IPS-18c (cell line): ENCODE data around the gene AP1G2.
"Not testable (repeated sequence)": the region's sequence is repeated elsewhere in the genome, so short reads cannot be mapped to it uniquely, and the experiment has no call there.

Experiments used
- H3K4me3 ChIP-seq: 2 replicates; pipeline ENCODE4 v1.7.0; 2013; ENCODE audit warnings: low read depth, mild to moderate bottlenecking, low read length, moderate library complexity; ENCODE audit not compliant: insufficient read depth
- H3K9me3 ChIP-seq: one replicate; pipeline ENCODE4 v1.6.1; 2013; ENCODE audit warnings: mild to moderate bottlenecking, low read length, moderate library complexity; ENCODE audit not compliant: control insufficient read depth, insufficient read depth

Gene AP1G2

DNA sequence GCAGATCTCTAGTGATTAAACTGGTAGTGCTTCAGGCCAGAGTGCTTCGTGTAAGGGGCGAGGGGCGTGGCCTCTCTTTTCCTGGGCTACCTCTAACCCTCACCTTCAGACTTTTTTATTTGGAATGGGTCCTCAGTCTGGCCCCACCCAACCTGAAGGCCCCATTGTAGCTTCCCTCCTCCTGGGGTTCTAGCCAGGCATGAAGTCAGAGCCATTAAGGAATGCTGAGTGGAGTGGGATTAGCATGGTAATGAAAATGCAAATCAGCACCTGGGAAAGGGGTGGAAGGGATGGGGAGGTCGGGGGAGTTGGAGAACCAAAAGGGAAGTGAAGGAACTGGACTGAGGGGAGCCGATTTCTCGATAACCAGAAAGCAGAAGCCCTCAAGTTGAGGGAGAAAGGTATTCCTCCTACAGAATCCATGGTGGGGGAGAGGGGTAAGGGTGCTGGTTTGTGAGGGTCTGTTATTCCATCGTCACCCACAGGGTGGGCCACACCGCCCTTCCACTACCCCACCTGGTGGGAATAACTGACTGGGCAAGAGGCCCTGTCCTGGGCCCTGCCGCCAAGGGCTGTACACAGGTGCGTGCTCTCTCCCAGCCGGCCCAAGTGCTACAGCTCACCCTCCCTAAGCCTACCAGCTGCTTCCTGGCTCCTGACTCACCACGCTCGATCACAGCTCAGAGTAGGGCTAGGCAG lies 30.1 kb downstream of the AP1G2 start:
- Histone ChIP-seq H3K9me3 (no peaks in the 10 kb centered on the region), H3K4me3 (peak overlapping the region; percentile 70)

DNA sequence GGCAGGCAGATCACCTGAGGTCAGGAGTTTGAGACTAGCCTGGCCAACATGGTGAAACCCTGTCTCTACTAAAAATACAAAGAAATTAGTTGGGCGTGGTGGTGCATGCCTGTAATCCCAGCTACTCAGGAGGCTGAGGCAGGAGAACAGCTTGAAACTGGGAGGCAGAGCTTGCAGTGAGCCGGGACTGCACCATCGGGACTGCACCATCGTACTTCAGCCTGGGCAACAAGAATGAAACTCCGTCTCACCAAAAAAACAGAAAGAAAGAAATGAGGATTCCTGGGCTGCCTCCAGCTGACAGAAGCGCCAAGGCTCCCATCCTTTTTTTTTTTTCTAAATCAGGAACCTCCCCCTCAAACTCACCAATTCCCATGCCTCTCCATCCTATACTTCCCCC lies 30.7 kb downstream of the AP1G2 start:
- H3K9me3 ChIP-seq: not testable (repeated sequence)
- H3K4me3 ChIP-seq: peak overlapping the region; percentile 25; the same call in 1 of the 2 replicates

DNA sequence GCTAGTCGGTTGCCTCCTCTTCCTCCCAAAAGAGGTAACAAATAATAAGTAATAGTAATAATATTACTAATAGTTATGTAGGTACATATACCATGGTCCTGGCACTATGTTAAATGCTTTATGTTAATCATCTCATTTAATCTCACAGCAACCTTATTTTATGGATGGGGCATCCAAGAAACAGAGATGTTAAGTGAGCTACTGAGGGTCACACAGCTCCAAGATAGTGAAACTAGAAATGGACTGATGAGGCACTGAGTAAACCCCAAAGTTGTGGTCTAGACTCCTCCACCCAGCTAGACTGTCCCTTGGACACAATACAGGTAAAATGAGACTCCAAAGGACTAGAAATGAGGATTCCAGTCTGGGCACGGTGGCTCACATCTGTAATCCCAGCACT lies 31.1 kb downstream of the AP1G2 start:
- Histone ChIP-seq H3K9me3 (no peaks in the 10 kb centered on the region), H3K4me3 (no peak overlapping the region)

DNA sequence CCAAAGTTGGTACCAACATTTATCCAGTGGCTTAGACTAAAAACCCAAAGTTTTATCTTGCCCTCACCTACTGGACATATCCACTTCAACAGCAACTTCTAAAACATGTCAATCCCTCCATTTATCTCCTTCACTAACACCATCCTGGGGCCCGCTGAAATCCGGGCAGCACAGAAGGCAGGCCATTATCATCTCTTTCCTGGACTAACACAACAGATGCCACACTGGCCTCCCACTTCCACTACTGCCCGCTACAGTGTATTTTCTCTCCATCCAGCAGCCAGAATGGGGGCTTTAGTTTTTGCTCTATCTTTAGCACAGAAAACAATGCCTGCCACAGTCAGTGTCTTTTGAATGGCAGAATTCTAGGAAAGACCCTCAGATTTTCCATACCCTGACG lies 31.6 kb downstream of the AP1G2 start:
- H3K9me3 ChIP-seq: no peaks in the 10 kb centered on the region

DNA sequence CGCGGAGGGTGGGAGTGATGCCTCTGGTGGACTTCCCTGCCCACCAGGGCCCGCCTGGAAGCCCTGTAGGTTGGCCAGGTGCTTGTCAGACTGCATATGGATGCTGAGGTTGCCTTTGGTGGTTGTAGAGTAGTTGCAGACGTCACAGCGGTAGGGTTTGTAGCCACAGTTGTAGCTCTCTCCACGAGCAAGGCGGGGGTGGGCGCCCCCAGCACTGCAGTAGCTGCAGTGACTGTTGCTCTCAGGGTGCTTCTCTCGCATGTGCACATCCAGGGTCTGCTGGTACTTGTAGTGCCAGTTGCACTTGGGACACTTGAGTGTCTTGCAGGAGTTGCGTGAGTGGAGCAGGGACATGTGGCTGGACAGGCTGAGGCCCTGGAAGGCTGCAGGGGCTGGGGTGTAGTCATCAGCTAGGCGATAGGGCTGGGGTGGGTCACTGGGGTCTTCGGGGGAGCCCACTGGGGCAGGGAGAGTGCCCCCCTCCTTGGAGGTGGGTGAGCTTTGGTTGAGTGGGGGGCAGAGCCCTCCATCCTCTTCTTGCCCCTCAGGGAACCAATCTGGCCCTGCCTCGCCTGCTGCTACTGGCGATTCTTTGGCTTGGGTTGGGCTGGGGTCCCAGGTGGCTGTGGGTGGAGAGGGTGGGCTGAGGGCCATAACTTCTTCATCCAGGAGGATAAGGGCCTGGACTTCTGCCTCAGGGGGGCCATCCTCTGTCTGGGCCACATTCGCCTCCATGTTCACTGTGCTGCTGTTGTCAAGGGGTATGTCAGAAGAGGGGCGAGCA lies 33.7 kb downstream of the AP1G2 start:
- Histone ChIP-seq H3K4me3 (no peak overlapping the region), H3K9me3 (no peaks in the 10 kb centered on the region)

More for the DNA sequence above, 31.6 kb downstream of the AP1G2 start:
- no peak overlapping the region; the same call in 1 of the 2 replicates for H3K4me3 ChIP-seq

DNA sequence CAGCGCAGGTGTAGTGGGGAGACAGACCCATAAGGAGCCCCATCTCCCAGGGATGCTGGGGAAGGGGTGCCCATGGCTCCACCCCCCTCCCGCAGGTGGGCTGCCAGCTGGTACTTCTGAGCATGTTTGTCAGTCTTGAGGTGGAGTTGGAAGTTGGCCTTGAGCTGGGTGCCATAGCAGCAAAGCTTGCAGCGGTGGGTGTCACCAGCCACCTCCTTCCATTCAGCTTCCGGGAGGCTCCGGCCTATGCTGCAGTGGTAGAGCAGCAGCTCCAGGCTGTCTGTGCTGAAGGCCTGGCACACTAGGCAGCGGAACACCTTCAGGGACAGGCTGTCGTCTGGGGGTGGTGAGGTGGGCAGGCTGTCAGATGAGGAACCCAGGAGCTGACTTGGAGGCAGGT lies 34.9 kb downstream of the AP1G2 start:
- H3K4me3 ChIP-seq: no peak overlapping the region

DNA sequence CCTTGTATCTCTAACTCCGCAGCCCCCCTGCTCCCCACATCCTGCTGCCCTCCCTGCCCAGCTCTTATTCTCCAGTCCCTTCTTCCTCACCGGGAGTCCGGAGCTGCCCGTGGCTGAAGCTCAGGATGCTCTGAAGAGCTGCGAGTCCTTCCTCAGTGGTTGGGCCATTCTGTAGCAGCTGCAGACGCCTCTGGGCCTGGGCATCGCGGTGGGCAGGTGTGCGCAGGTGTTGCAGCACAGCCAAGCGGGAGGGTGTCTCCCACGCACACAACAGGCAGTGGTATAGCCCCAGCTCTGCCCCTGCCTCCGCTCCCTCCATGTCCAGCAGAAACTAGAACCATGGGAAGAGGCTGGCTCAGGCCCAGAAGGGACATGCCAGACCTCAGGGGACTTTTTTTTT lies 36.2 kb downstream of the AP1G2 start:
- Histone ChIP-seq H3K4me3 (no peak overlapping the region), H3K9me3 (no peaks in the 10 kb centered on the region)

More for the DNA sequence above, 34.9 kb downstream of the AP1G2 start:
- no peaks in the 10 kb centered on the region for H3K9me3 ChIP-seq

DNA sequence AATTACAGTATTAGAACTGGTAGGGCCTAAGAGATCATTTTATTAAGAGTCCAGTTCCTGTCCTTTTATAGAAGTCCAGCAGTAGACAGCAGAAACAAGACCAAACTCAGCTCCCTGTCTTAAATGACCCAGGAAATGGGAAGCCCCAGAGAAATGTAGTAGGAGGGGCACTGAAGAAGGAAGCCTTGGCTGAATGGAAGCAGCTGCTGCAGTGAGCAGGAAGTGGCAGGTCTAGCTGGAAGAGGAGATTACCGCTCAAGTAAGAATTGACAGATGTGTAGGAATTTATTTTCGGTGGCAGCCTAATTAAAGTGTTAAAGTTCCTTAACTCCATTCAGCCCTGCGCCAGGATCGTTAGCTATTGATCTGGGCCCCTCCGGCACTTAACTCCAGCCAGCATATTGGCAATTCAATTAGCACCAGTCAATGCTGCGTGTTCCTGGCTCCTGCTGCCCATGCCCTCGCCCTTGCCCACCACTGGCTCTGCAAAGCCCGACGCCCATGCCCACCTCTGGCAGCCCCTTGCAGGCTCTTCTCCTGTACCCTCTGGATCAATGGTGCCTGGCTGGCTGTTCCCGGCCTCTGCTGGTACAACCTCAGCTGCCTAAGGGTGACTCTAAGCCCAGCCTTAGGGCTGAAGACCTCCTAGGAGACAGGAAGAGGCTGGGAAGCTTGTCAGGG lies 37.1 kb downstream of the AP1G2 start:
- Histone ChIP-seq H3K9me3 (no peaks in the 10 kb centered on the region), H3K4me3 (no peak overlapping the region)

DNA sequence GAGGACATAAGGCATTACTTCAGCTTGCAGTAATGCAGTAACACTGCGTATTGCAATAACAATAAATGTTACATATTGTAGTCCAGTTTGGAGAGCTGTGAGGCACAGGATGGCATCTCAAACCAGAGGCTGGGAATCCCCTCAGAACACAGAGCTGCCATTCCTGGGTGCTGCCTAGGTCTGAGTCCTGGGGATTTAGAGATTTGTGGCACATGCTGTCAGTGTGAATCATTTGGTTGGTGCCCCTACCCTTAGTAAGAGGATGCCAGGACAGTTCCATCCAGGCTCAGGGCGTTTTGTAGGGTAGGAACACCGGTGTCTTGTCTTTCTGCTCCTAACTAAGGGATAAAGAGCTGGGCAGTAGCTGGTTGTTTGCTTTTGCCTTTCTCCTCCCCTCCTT lies 38.6 kb downstream of the AP1G2 start:
- Histone ChIP-seq H3K9me3 (no peaks in the 10 kb centered on the region), H3K4me3 (no peak overlapping the region)

DNA sequence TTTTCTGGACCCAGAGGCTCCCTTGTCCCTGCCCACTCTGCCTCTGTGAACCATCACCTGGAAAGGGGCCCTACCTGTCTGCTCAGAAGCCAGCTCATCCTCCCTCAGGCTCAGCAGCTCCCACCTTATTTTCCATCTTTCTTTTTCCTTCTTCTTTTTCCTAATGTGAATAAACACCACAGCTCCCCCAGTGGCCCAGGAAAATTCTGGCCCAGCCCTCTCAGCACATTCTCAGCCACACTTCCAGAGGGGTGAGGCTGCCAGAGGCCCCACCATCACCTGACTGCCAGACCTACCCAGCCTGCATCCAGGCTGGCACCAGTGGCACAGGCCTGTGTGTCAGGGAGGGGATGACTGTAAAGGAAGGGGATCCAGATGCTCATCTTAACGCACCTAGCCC lies 39.0 kb downstream of the AP1G2 start:
- Histone ChIP-seq H3K9me3 (no peaks in the 10 kb centered on the region), H3K4me3 (no peak overlapping the region)

DNA sequence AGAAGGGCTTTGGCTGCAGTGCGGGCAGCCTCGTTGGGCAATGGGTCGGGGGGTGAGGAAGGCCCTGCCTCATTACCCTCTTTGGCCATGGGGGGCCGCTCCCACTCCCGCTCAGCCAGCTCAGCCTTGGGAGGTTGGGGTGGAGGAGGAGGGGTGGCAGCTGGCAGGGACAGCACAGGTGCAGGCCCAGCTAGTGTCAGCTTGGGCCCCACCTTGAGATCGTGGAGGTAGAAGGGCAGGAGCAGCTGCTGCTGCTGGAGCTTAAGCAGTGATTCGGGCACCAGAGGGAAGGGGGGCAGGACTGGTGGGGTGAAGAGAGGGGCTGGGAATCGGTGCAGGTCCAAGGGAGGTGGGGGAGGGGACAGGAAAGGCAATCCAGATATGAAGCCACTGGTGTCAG lies 42.0 kb downstream of the AP1G2 start:
- Histone ChIP-seq H3K4me3 (no peak overlapping the region), H3K9me3 (no peaks in the 10 kb centered on the region)

DNA sequence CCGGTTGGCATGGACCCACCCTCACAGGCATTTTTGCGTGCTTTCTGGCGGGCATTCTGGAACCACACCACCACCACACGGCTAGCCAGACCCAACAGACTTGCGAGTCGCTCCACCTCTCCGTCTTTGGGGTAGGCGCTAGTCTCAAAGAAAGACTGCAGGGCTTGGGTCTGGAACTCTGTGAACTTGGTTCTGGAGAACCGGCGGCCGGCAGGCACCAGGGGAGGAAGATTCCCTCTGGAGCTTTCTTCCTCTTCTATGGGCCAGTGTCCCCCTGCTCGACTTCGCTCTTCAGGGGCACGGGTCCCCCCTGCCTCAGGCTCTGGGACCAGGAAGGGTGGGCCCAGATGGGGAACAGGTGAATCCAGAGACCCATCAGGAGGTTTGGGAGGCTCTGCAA lies 42.6 kb downstream of the AP1G2 start:
- no peaks in the 10 kb centered on the region for H3K9me3 ChIP-seq
- H3K4me3 ChIP-seq: no peak overlapping the region

DNA sequence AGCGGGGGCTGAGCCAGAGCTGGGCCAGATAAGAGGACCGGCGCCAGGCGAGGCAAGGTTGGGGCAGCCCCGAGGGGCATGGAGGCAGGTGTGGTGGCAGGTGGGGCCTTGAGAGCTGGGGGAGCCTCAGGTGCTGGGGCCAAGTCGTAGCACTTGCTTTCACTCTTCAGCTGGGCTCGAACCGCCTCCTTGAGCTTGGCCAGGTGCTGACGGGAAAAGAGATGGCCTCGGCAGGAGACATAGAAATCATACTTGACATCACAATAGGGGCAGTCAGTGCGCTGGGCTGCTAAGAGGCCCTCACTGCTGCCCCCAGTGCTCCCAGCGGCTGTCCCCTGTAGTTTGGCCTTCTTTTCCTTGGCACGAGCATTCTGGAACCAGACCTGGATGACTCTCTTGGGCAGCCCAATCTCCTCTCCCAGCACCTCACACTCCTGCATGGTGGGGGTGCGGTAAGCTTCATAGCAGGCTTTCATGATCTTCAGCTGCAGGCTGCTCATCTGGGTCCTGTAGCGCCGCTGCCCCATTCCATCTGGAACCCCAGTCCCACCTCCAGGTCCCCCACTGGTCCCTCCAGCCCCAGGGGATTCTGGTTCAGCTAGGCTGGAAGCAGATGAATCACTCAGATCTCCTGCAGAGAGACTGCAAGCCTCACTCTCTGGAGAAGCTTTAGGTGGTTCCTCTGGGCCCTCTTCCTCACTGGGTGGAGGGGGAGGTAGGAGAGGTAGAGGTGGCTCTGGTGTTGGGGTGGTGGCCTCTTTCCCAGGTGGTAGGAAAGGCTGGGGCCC lies 44.2 kb downstream of the AP1G2 start:
- Histone ChIP-seq H3K4me3 (no peak overlapping the region), H3K9me3 (no peaks in the 10 kb centered on the region)

DNA sequence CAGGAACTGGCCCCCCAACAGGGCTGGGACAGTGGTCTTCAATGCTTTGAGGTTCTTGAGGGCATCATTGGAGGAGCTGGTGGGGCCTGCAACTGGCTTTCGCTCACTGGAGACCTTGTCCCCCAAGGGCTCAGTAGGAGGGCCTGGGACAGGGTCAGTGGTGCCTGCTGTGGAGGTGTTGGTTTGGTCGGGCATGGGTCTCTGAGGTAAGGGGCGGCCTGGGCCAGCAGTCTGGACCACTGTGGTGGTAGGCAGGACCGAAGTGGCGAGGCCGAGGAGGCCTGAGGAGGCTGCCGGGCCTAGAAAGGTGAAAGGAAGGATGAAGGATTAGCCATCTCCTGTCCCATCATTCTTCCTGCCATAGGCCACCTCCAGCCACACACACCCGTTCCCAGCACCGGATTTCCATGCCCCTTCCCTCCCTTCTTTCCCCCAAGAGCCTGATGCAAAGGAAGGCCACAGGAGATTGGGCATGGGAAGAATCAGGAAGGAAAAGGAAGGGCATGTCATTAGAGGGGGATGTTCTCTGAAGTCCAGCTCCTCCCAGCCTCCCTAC lies 44.9 kb downstream of the AP1G2 start:
- H3K4me3 ChIP-seq: no peak overlapping the region
- H3K9me3 ChIP-seq: no peaks in the 10 kb centered on the region

DNA sequence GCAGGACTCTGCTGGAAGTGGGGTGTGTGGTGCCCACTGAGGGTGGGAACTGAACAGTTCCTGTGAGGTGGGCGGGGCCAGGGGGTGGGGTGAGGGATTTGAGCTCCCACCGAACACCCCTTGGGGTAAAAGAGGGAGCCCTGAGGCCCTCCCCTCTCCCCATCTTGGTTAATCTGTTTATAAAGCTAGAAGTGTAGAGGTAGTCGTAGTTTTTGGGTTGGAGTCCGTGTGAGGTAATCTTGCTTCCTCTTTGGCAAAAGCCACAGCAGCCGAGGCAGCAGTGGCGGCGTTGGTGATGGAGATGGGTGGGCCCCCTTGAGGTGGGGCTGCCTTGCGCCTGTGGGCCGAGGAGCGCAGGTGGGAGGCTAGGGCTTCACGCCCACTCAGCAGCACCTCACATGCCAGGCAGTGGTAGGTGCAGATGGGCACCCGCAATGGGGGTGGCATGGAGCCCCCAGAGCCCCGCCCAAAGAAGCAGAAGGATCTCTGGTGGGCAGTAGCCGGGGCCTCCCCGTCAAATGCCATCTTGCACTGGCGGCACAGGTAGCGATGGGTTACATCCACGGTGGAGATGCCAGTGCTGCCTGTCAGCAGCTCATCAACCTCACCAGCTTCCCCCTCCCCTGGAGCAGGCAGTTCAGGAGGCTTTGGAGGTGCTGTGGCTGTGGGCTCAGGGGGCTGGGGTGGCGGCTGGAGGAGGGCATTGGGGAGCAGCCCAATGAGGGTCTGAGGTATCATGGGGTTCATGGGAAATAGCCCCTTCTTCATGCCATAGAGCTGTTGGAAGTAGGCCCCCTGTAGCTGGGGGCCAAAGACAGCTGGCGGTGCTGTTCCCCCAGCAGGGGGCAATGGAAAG lies 45.6 kb downstream of the AP1G2 start:
- Histone ChIP-seq H3K9me3 (no peaks in the 10 kb centered on the region), H3K4me3 (no peak overlapping the region)

DNA sequence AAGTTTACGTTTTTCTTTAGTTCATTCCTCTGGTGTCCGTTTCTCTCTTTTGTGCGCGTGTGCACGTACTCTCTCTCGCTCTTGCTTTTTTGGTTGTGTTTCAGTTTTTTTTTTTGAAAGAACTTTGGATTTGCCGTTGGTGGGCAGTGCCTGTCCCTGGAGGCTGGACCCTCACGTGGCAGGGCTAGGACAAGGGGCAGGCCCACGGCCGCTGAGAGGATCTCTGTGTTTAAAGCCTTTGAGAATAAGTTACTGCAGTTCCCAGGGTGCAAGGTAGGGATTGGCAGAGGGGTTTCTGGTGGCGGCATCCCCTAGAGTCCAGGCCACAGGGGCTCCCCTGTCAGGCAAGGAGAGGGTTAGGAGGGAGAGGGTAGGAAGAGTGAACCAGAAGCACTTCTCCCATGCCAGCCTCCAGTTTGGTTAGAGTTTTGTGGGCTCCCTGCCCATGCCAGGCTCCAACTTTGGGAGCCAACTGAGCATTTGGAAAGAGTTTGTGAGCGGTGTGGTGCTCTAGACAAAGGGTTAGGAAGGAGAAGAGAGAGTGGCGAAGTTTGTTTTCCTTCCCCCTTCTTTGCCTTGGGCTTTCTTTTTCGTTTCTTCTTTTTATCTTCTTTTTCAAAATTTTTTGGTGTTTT lies 46.6 kb downstream of the AP1G2 start:
- no peak overlapping the region for H3K4me3 ChIP-seq
- H3K9me3 ChIP-seq: no peaks in the 10 kb centered on the region
